Measurements from ENCODE around the gene NBAS.
"Not testable (repeated sequence)": the region's sequence is repeated elsewhere in the genome, so short reads cannot be mapped to it uniquely, and the experiment has no call there.

Gene NBAS

GRCh38 chr2:15543541-15543940 lies 17.6 kb downstream of the NBAS start:
- Histone ChIP-seq H3K27me3 (ENCODE audit: insufficient read depth, low read length) (no peaks in the 10 kb centered on the region), H3K4me3 (ENCODE audit: low read depth, low read length) (no peak overlapping the region), H3K36me3 (ENCODE audit: insufficient read depth, low read length) (peaks cover 7% of the 10 kb centered on the region), H3K4me1 (ENCODE audit: control insufficient read depth, insufficient read depth, low read length, unreplicated experiment) (no peaks in the 10 kb centered on the region), H3K27ac (ENCODE audit: low read depth, low read length) (no peak overlapping the region), H3K79me2 (ENCODE audit: control insufficient read depth, insufficient read depth, low read length, unreplicated experiment) (no peaks in the 10 kb centered on the region), H2AFZ (ENCODE audit: low read length, unreplicated experiment) (no peak overlapping the region)

GRCh38 chr2:15543053-15543452 lies 18.1 kb downstream of the NBAS start:
- Histone ChIP-seq H3K4me3 (ENCODE audit: low read depth, low read length) (no peak overlapping the region), H2AFZ (ENCODE audit: low read length, unreplicated experiment) (no peak overlapping the region), H3K79me2 (ENCODE audit: control insufficient read depth, insufficient read depth, low read length, unreplicated experiment) (no peaks in the 10 kb centered on the region), H3K36me3 (ENCODE audit: insufficient read depth, low read length) (peaks cover 6% of the 10 kb centered on the region; the same call in 1 of the 2 replicates), H3K4me1 (ENCODE audit: control insufficient read depth, insufficient read depth, low read length, unreplicated experiment) (no peaks in the 10 kb centered on the region), H3K27me3 (ENCODE audit: insufficient read depth, low read length) (no peaks in the 10 kb centered on the region), H3K27ac (ENCODE audit: low read depth, low read length) (no peak overlapping the region)

- not testable (repeated sequence) for H2AFZ ChIP-seq (ENCODE audit: low read length, unreplicated experiment); H3K4me3 ChIP-seq (ENCODE audit: low read depth, low read length); H3K36me3 ChIP-seq (ENCODE audit: insufficient read depth, low read length); H3K27ac ChIP-seq (ENCODE audit: low read depth, low read length); H3K79me2 ChIP-seq (ENCODE audit: control insufficient read depth, insufficient read depth, low read length, unreplicated experiment); H3K4me1 ChIP-seq (ENCODE audit: control insufficient read depth, insufficient read depth, low read length, unreplicated experiment); H3K27me3 ChIP-seq (ENCODE audit: insufficient read depth, low read length)
These were observed 18.9 kb downstream of the NBAS start for GRCh38 chr2:15542269-15542668.

DNA sequence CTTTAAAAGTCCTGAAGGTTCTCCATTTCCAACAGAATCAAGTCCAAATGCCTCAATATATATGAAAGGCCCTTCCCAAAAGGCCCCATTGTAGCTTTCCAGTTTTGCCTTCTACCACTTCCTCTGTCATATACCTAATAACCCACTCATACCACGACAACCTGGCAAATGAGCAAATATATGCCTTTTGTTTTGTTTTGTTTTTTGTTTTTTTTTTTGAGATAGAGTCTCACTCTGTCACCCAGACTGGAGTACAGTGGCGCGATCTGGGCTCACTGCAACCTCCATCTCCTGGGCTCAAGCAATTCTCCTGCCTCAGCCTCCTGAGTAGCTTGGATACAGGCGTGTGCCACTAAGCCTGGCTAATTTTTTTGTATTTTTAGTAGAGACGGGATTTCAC lies 20.6 kb downstream of the NBAS start:
- H3K27me3 ChIP-seq (ENCODE audit: insufficient read depth, low read length); H2AFZ ChIP-seq (ENCODE audit: low read length, unreplicated experiment); H3K36me3 ChIP-seq (ENCODE audit: insufficient read depth, low read length); H3K4me1 ChIP-seq (ENCODE audit: control insufficient read depth, insufficient read depth, low read length, unreplicated experiment); H3K79me2 ChIP-seq (ENCODE audit: control insufficient read depth, insufficient read depth, low read length, unreplicated experiment); H3K27ac ChIP-seq (ENCODE audit: low read depth, low read length); H3K4me3 ChIP-seq (ENCODE audit: low read depth, low read length): not testable (repeated sequence)

GRCh38 chr2:15539999-15540398 lies 21.1 kb downstream of the NBAS start:
- H3K79me2 ChIP-seq (ENCODE audit: control insufficient read depth, insufficient read depth, low read length, unreplicated experiment): no peaks in the 10 kb centered on the region
- no peak overlapping the region for H3K27ac ChIP-seq (ENCODE audit: low read depth, low read length)
- H2AFZ ChIP-seq (ENCODE audit: low read length, unreplicated experiment): no peak overlapping the region
- no peaks in the 10 kb centered on the region for H3K4me1 ChIP-seq (ENCODE audit: control insufficient read depth, insufficient read depth, low read length, unreplicated experiment)
- peaks cover 6% of the 10 kb centered on the region; the same call in 1 of the 2 replicates for H3K36me3 ChIP-seq (ENCODE audit: insufficient read depth, low read length)
- H3K27me3 ChIP-seq (ENCODE audit: insufficient read depth, low read length): no peaks in the 10 kb centered on the region
- H3K4me3 ChIP-seq (ENCODE audit: low read depth, low read length): no peak overlapping the region

DNA sequence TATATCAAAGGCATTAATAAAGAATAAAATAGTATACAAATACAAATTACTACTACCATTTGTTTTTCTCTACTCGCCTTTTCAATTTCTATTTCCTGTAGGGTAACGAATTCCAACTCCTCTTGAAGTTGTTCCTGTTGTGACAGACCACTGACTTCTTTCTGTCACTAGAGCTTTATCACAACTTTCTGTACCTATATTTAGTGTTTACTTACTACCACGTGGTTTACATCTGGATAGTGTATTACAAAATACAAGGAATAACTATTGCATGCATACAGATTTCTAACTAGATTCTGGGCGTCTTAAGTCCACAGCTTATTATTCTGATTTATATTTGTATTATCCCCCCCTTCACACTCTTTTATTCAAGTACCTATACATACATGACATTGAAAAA lies 22.3 kb downstream of the NBAS start:
- Histone ChIP-seq H3K4me3 (ENCODE audit: low read depth, low read length) (no peak overlapping the region), H3K4me1 (ENCODE audit: control insufficient read depth, insufficient read depth, low read length, unreplicated experiment) (no peaks in the 10 kb centered on the region), H3K27me3 (ENCODE audit: insufficient read depth, low read length) (no peaks in the 10 kb centered on the region), H2AFZ (ENCODE audit: low read length, unreplicated experiment) (no peak overlapping the region), H3K36me3 (ENCODE audit: insufficient read depth, low read length) (peaks cover 6% of the 10 kb centered on the region; the same call in 1 of the 2 replicates), H3K27ac (ENCODE audit: low read depth, low read length) (no peak overlapping the region), H3K79me2 (ENCODE audit: control insufficient read depth, insufficient read depth, low read length, unreplicated experiment) (no peaks in the 10 kb centered on the region)

GRCh38 chr2:15533860-15534480 lies 27.2 kb downstream of the NBAS start:
- no peak overlapping the region for H3K4me3 ChIP-seq (ENCODE audit: low read depth, low read length)
- H3K27ac ChIP-seq (ENCODE audit: low read depth, low read length): no peak overlapping the region
- no peaks in the 10 kb centered on the region for H3K27me3 ChIP-seq (ENCODE audit: insufficient read depth, low read length)
- peaks cover 2% of the 10 kb centered on the region; the same call in 1 of the 2 replicates for H3K36me3 ChIP-seq (ENCODE audit: insufficient read depth, low read length)
- H2AFZ ChIP-seq (ENCODE audit: low read length, unreplicated experiment): no peak overlapping the region
- no peaks in the 10 kb centered on the region for H3K79me2 ChIP-seq (ENCODE audit: control insufficient read depth, insufficient read depth, low read length, unreplicated experiment)
- no peaks in the 10 kb centered on the region for H3K4me1 ChIP-seq (ENCODE audit: control insufficient read depth, insufficient read depth, low read length, unreplicated experiment)

- no peaks in the 10 kb centered on the region for H3K4me1 ChIP-seq (ENCODE audit: control insufficient read depth, insufficient read depth, low read length, unreplicated experiment)
- no peak overlapping the region for H3K27ac ChIP-seq (ENCODE audit: low read depth, low read length)
- H3K27me3 ChIP-seq (ENCODE audit: insufficient read depth, low read length): no peaks in the 10 kb centered on the region
- H2AFZ ChIP-seq (ENCODE audit: low read length, unreplicated experiment): no peak overlapping the region
- no peaks in the 10 kb centered on the region for H3K36me3 ChIP-seq (ENCODE audit: insufficient read depth, low read length)
- no peaks in the 10 kb centered on the region for H3K79me2 ChIP-seq (ENCODE audit: control insufficient read depth, insufficient read depth, low read length, unreplicated experiment)
- no peak overlapping the region for H3K4me3 ChIP-seq (ENCODE audit: low read depth, low read length)
These were observed 28.1 kb downstream of the NBAS start for GRCh38 chr2:15532996-15533395.

- Histone ChIP-seq H3K4me1 (ENCODE audit: control insufficient read depth, insufficient read depth, low read length, unreplicated experiment) (no peaks in the 10 kb centered on the region), H3K4me3 (ENCODE audit: low read depth, low read length) (no peak overlapping the region), H3K79me2 (ENCODE audit: control insufficient read depth, insufficient read depth, low read length, unreplicated experiment) (no peaks in the 10 kb centered on the region), H2AFZ (ENCODE audit: low read length, unreplicated experiment) (no peak overlapping the region), H3K36me3 (ENCODE audit: insufficient read depth, low read length) (peaks cover 4% of the 10 kb centered on the region; the same call in 1 of the 2 replicates), H3K27ac (ENCODE audit: low read depth, low read length) (no peak overlapping the region), H3K27me3 (ENCODE audit: insufficient read depth, low read length) (no peaks in the 10 kb centered on the region)
These were observed 29.9 kb downstream of the NBAS start for GRCh38 chr2:15531095-15531854.

DNA sequence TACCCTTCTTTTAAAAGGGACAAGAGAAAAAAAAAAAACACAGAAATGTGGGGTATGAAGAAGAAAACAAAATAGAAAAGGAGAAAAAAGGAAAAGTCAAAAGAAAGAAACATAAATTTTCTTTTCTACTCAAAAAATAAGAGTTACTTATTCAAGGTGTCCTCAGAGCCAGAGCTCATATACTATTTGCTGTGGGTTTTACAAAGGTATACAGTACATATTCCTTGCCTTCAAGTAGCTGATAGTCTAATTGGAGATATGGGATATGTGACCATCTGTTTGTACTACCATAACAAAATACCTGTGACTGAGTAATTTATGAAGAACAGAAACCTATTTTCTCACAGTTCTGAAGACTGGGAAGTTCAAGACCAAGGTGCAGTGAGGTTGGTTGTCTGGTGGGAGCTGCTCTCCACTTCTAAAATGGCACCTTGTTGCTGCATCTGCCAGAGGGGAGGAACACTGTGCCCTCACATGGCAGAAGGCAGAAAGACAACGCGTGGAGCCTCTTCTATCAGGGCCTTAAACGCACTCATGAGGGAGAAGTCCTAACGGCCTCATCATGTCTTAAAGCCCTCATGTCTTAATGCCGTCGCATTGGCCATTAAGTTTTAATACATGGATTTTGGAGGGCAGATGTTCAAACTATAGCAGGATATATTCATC lies 33.9 kb downstream of the NBAS start:
- Histone ChIP-seq H3K27ac (ENCODE audit: low read depth, low read length) (no peak overlapping the region), H3K79me2 (ENCODE audit: control insufficient read depth, insufficient read depth, low read length, unreplicated experiment) (no peaks in the 10 kb centered on the region), H3K27me3 (ENCODE audit: insufficient read depth, low read length) (no peaks in the 10 kb centered on the region), H3K36me3 (ENCODE audit: insufficient read depth, low read length) (peaks cover 19% of the 10 kb centered on the region; the same call in 1 of the 2 replicates), H3K4me1 (ENCODE audit: control insufficient read depth, insufficient read depth, low read length, unreplicated experiment) (no peaks in the 10 kb centered on the region), H2AFZ (ENCODE audit: low read length, unreplicated experiment) (no peak overlapping the region), H3K4me3 (ENCODE audit: low read depth, low read length) (no peak overlapping the region)

Data from ACC112 (cell line).